Activated CD8-positive, alpha-beta memory T cell treated with anti-CD3 and anti-CD28 coated beads, Interleukin-2, amount 10 ng/mL, durations not matched to agents 7 days and 5 days (primary cell): ENCODE measurements around the gene VSNL1. TPM values are rescaled to one million over a fixed set of nuclear protein-coding genes. Genes with fewer than 3 reads are reported as not detected.
"Not testable (repeated sequence)": the region's sequence is repeated elsewhere in the genome, so short reads cannot be mapped to it uniquely, and the experiment has no call there.

Experiments
- ATAC-seq: fragments of 150-1000 bp; cut with Tn5 transposase; one replicate; pipeline ENCODE4 v1.10.0; 2021; ENCODE audit warnings: moderate library complexity
- CTCF ChIA-PET: fragments of 350-600 bp; sonication (Branson Sonifier 250); formaldehyde crosslinking; loops from one replicate; lab custom pipeline; 2021; ENCODE audit warnings: antibody characterized with exemption; lab: Charles Lee
- DNase-seq: peaks from one replicate; pipeline ENCODE4 v3.0.0-alpha.2; 2020
- H3K27ac Mint-ChIP-seq: one replicate; pipeline ENCODE4 v1.8.0; 2021; ENCODE audit warnings: mild to moderate bottlenecking, mixed read lengths
- H3K27me3 Mint-ChIP-seq: one replicate; pipeline ENCODE4 v1.8.0; 2021; ENCODE audit warnings: mixed read lengths
- H3K36me3 Mint-ChIP-seq: one replicate; pipeline ENCODE4 v1.8.0; 2021; ENCODE audit warnings: mild to moderate bottlenecking, mixed read lengths
- H3K4me1 Mint-ChIP-seq: one replicate; pipeline ENCODE4 v1.8.0; 2021; ENCODE audit warnings: mixed read lengths
- H3K4me3 Mint-ChIP-seq: one replicate; pipeline ENCODE4 v1.8.0; 2021; ENCODE audit warnings: mild to moderate bottlenecking, moderate library complexity, mixed read lengths
- H3K9me3 Mint-ChIP-seq: one replicate; pipeline ENCODE4 v1.8.0; 2022; ENCODE audit warnings: low read depth, mixed read lengths
- total RNA-seq, 2 experiments: library from RNA; stranded (reverse); gene quantifications; one replicate each; pipeline ENCODE4 v1.2.3, GENCODE V29; 2021

The VSNL1 gene
- total RNA-seq, 2 experiments from 2014 or later: not detected

DNA sequence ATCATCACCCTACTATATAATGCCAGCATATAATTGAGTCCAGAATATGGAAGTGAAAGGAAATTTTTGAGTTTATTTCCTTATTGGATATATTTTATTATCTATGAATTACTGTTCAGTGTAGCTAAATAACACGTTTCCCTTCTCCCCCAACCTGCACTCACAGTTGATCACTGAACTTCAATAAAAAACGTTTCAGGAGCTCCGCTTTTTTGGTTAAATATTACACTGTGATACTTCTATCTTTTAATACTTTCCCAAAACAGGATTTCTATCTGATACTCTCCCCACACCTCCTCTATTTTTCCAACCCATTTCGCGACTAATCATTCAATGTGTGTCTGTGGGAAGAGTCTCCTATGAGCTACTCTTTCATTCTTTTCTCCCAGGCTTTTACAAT, 7.2 kb downstream of the VSNL1 start:
- Mint-ChIP-seq H3K27me3 (peaks cover 18% of the 10 kb centered on the region), H3K9me3 (no peaks in the 10 kb centered on the region), H3K4me1 (no peaks in the 10 kb centered on the region), H3K36me3 (no peaks in the 10 kb centered on the region), H3K27ac (no peak overlapping the region), H3K4me3 (no peak overlapping the region)
- no peak for DNase-seq
- no peak for ATAC-seq
- CTCF ChIA-PET: no interaction called here

DNA sequence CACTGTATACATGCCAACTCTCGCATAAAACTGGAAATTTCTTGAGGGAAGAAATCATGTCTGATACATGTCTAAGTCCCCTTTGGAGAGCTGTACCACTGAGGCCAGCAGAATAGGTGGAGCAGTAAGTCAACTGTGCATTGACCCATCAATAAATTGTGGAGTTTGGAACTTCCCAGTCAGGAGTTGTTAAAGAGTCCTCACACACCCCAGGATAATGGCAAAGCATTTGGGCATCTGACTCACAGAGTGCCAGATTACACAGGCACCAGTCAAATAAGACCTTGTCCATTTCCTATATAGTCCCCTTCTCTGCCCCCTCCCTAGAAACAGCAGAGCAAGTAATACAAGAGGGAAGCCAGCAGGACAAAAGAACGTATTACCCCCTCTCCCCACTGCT, 10.4 kb downstream of the VSNL1 start:
- Mint-ChIP-seq H3K27me3 (peaks cover 3% of the 10 kb centered on the region), H3K4me3 (no peak overlapping the region), H3K4me1 (no peaks in the 10 kb centered on the region), H3K27ac (no peak overlapping the region), H3K36me3 (no peaks in the 10 kb centered on the region), H3K9me3 (no peaks in the 10 kb centered on the region)
- CTCF ChIA-PET: no interaction called here
- ATAC-seq: no peak
- DNase-seq: no peak

DNA sequence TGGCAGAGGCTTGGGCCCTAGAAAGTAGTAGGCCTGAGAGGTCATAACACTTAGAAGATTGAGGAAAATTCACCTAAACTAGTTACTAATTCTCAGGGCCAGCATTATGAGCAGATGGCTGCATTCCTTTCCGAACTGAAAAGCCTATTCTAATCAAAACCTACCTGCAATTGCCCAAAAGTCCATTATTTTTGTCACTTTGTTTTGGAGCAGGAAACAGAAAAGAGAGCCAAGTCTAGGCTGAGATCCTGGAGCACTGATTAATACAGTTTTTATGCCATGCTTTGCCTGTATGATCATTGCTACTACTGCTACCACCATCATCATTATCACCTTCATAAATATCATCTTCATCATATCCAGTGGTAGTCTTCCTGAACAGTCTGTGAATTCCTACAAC, 14.7 kb downstream of the VSNL1 start:
- Mint-ChIP-seq H3K36me3 (no peaks in the 10 kb centered on the region), H3K27me3 (no peaks in the 10 kb centered on the region), H3K9me3 (no peaks in the 10 kb centered on the region), H3K4me3 (no peak overlapping the region), H3K4me1 (no peaks in the 10 kb centered on the region), H3K27ac (no peak overlapping the region)
- DNase-seq (no peak), ATAC-seq (no peak)
- CTCF ChIA-PET: no interaction called here

DNA sequence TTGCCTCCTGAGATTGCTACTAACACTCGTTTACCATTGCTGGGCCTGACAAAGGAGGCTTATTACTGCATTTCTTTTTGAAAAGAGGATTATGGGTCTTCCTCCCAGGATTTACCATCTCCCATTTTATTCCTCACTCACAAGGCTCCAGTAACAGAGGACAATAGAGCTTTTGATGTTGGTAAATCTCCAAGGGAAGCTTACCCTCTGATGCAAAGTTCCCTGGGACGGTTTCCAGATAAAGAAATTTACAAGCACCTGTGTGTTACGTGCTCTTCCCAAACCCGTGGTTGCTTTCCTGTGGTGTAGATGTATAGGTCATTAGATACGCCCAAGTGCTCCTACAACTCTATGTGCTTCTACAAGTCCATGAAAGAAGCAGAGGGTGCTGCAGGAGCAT, 17.1 kb downstream of the VSNL1 start:
- Mint-ChIP-seq H3K36me3 (no peaks in the 10 kb centered on the region), H3K4me1 (no peaks in the 10 kb centered on the region), H3K4me3 (no peak overlapping the region), H3K9me3 (no peaks in the 10 kb centered on the region), H3K27me3 (no peaks in the 10 kb centered on the region), H3K27ac (no peak overlapping the region)
- DNase-seq (no peak), ATAC-seq (no peak)
- CTCF ChIA-PET: interaction anchor here (0.8 kb wide), 1 partner anchor 163 kb away, joined by 3 read pairs; no protein-coding TSS in a partner anchor

DNA sequence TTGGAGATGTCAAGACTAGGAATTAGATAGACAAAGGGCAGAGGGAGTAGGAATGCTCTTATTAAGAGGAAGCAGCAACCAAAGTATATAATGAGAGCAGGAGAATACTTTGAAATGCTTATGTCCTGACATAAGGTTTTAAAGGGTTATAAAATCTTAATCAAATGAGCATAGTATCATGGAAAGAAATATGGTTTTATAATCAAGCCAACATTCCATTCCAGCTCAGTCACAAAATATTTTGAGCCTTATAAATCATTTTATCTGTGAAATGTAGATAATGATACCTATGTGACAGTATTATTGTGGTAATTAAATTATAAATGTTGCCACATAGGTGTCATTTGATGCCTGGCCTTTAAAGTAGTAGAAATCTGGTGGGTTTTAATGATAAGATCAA, 17.6 kb downstream of the VSNL1 start:
- Mint-ChIP-seq H3K27ac (no peak overlapping the region), H3K4me1 (no peaks in the 10 kb centered on the region), H3K27me3 (no peaks in the 10 kb centered on the region), H3K36me3 (no peaks in the 10 kb centered on the region), H3K4me3 (no peak overlapping the region), H3K9me3 (no peaks in the 10 kb centered on the region)
- CTCF ChIA-PET: no interaction called here
- ATAC-seq: no peak
- no peak for DNase-seq

DNA sequence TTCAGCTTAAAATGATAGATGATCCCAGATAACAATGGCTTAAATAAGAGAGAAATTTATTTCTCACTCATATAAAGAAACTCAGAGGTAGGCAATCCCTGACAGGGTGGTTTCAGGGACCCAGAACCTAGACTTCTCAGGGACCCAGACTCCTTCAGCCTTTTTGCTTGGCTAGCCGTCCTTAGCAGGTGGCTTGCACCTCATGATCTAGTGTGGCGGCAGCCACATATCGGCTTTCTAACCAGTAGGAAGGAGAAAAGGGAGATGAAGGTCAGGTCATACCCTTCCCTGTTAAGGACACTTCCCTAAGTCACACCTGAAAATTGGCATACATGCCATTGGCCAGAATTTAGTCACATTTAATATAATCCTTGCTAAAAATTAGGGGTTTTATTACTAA, 18.4 kb downstream of the VSNL1 start:
- no peaks in the 10 kb centered on the region for H3K4me1 Mint-ChIP-seq
- CTCF ChIA-PET: no interaction called here
- H3K27me3 Mint-ChIP-seq: no peaks in the 10 kb centered on the region
- no peak for ATAC-seq
- H3K36me3 Mint-ChIP-seq: no peaks in the 10 kb centered on the region
- no peaks in the 10 kb centered on the region for H3K9me3 Mint-ChIP-seq
- no peak for DNase-seq
- no peak overlapping the region for H3K27ac Mint-ChIP-seq
- no peak overlapping the region for H3K4me3 Mint-ChIP-seq

DNA sequence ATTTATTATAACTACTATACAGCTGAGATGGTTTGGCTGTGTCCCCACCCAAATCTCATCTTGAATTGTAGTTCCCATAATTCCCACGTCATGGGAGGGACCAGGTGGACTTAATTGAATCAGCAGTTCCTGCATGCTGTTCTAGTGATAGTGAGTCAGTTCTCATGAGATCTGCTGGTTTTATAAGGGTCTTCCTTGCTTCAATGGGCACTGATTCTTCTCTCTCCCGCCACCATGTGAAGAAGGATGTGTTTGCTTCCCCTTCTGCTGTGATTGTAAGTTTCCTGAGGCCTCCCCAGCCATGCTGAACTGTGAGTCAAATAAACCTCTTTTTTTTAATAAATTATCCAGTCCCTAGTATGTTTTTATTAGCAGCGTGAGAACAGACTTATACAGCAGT, 25.2 kb downstream of the VSNL1 start:
- H3K27me3 Mint-ChIP-seq, ATAC-seq, DNase-seq, H3K9me3 Mint-ChIP-seq, H3K36me3 Mint-ChIP-seq, H3K4me1 Mint-ChIP-seq, CTCF ChIA-PET, H3K27ac Mint-ChIP-seq, H3K4me3 Mint-ChIP-seq: not testable (repeated sequence)

DNA sequence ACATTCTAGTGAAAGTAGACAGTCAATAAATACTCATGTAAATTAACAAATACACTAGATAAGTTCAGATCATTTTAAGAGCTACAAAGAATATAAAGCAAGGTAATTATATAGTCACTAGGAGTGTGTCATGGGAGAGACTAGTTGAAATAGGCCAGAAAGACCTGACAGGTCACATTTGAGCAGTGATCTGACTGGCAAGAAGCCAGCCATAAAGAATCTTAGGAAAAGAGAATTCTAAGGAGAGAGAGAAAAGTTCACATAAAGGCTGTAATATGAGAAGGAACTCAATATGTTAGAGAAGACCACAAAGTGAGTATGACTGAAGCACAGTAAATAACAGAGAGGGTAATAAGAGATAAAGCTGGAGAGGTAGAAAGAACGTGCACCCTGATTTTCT, 31.2 kb downstream of the VSNL1 start:
- H3K27me3 Mint-ChIP-seq: peaks cover 5% of the 10 kb centered on the region
- H3K36me3 Mint-ChIP-seq: no peaks in the 10 kb centered on the region
- H3K4me3 Mint-ChIP-seq: no peak overlapping the region
- H3K9me3 Mint-ChIP-seq: no peaks in the 10 kb centered on the region
- H3K4me1 Mint-ChIP-seq: no peaks in the 10 kb centered on the region
- no peak overlapping the region for H3K27ac Mint-ChIP-seq
- CTCF ChIA-PET: no interaction called here
- DNase-seq: no peak
- ATAC-seq: no peak

DNA sequence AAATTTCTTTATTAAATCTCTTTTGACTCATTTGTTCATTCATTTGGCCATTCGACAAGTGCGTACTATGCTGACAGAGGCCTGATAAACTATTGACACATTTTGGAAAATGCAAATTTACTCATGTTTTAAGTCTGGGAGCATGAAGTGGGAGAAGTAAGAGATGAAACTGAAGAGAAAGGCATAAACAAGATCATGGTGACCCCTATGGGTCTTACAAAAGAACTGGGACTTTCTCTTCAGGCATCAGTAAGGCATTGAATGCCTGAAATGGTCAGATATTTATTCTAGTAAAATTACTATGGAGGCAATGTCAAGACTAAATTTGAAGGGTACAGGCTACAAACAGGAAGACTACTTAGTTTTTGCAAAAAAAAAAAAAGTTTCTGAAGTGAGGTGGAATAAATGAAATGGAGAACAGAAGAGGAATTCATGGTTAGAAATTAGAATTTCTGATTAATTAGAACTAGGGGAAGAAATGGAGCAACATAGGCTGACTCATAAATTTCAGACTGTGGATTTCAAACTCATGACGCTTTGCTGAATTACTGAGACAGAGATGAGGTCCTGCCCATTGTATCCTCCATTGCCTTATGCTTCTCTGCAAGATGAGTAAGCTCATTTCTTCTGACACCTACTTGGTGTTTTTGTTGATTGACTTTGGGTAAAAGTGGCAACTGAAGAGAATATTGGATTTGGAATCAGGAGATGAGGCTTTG, 32.7 kb downstream of the VSNL1 start:
- H3K9me3 Mint-ChIP-seq: no peaks in the 10 kb centered on the region
- H3K27ac Mint-ChIP-seq: no peak overlapping the region
- DNase-seq (no peak), ATAC-seq (no peak)
- H3K27me3 Mint-ChIP-seq: peaks cover 5% of the 10 kb centered on the region
- CTCF ChIA-PET: no interaction called here
- no peak overlapping the region for H3K4me3 Mint-ChIP-seq
- no peaks in the 10 kb centered on the region for H3K36me3 Mint-ChIP-seq
- H3K4me1 Mint-ChIP-seq: peaks cover 2% of the 10 kb centered on the region

DNA sequence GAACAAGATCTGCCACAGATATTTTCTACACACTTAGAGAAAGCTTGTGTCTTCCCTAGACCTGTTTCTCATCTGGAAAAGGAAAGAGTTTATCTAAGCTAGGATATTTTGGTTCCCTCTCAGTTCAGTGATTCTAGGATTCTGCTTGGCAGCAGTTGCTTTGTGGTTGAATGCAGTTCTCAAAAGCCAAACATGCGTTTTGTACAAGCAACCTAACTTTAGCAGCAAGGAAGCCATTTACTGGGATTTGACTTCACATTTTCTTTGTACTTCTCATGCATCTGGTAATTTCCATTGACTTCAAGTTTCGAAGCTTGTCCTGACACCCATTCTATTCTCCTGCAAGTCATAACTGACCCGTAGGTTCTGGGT, 33.3 kb downstream of the VSNL1 start:
- Mint-ChIP-seq H3K27me3 (peaks cover 5% of the 10 kb centered on the region), H3K36me3 (no peaks in the 10 kb centered on the region), H3K27ac (no peak overlapping the region), H3K4me3 (no peak overlapping the region), H3K9me3 (no peaks in the 10 kb centered on the region), H3K4me1 (peaks cover 7% of the 10 kb centered on the region)
- ATAC-seq: no peak
- no peak for DNase-seq
- CTCF ChIA-PET: no interaction called here

DNA sequence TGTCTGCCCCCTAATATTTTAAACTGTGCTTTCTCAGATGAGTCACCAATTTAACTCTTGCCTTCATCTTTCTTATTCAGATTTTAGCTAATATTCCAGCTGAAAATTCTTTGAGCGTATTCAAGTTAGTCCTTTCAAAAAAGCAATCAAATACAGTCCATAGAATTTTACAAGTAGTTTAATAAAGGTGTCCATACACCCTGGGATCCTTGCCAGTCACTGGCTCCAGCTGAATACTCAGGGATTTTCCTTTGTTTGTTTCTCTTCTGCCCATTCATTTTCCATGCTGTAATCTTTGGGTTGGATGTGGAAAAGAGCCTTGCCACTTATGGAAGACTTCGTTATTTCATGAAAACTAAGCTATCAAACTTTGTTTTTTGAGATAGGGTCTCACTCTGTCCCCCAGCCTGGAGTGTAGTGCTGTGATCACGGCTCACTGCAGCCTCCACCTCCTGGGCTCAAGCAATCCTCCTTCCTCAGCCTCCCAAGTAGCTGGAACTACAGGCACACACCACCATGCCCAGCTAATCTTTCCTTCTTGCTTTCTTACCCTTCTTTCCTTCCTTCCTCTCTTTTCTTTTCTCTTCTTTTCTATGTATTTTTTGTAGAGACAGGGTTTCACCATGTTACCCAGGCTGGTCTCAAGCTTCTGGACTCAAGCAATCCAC, 34.0 kb downstream of the VSNL1 start:
- CTCF ChIA-PET: no interaction called here
- H3K4me3 Mint-ChIP-seq: no peak overlapping the region
- H3K36me3 Mint-ChIP-seq: no peaks in the 10 kb centered on the region
- DNase-seq (no peak), ATAC-seq (no peak)
- H3K27ac Mint-ChIP-seq: no peak overlapping the region
- peaks cover 5% of the 10 kb centered on the region for H3K27me3 Mint-ChIP-seq
- peaks cover 13% of the 10 kb centered on the region for H3K4me1 Mint-ChIP-seq
- H3K9me3 Mint-ChIP-seq: no peaks in the 10 kb centered on the region

DNA sequence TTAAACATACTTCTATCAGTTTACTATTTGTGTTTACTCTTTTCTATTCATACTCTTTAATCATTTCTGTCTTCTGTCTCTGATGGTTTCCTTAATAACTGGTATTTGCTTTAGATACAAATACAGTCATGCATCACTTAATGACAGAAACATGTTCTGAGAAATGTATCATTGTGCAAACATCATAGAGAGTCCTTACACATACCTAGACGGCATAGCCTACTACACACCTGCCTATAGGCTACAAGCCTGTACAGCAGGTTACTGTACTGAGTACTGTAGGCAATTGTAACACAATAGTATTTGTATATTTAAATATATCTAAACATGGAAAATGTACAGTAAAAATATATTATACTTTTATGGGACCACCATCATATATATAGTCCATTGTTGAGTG, 36.3 kb downstream of the VSNL1 start:
- peaks cover 3% of the 10 kb centered on the region for H3K27me3 Mint-ChIP-seq
- no peak for DNase-seq

DNA sequence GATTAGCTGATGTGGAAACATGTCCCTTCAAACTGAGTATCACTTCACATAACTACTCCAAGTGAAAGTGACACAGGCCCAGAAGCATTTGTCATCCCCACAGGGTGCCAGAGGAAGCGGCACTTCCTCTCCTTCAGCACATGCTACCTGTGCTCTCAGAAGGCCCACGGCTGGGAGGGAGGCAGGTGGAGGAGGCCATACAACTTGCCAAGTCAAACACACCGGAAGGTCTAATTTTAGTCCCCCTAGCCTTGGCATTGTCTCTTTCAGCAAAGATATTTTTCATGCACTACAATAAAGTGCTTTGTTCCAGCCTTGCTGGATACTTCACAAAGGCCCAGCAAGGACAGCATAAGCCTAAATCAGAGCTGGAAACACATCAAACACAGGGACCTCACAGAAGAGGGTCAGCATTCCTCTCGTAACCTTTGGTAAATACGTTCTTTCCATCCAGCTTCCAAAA, 38.0 kb downstream of the VSNL1 start:
- Mint-ChIP-seq H3K4me3 (no peak overlapping the region), H3K9me3 (no peaks in the 10 kb centered on the region), H3K36me3 (no peaks in the 10 kb centered on the region), H3K4me1 (peaks cover 24% of the 10 kb centered on the region), H3K27me3 (peaks cover 2% of the 10 kb centered on the region), H3K27ac (no peak overlapping the region)
- no peak for DNase-seq
- CTCF ChIA-PET: no interaction called here
- no peak for ATAC-seq

More for the DNA sequence above, 36.3 kb downstream of the VSNL1 start:
- no peaks in the 10 kb centered on the region for H3K9me3 Mint-ChIP-seq
- CTCF ChIA-PET: no interaction called here
- H3K4me3 Mint-ChIP-seq: no peak overlapping the region
- H3K36me3 Mint-ChIP-seq: no peaks in the 10 kb centered on the region
- H3K27ac Mint-ChIP-seq: no peak overlapping the region
- no peak for ATAC-seq
- H3K4me1 Mint-ChIP-seq: peaks cover 24% of the 10 kb centered on the region

DNA sequence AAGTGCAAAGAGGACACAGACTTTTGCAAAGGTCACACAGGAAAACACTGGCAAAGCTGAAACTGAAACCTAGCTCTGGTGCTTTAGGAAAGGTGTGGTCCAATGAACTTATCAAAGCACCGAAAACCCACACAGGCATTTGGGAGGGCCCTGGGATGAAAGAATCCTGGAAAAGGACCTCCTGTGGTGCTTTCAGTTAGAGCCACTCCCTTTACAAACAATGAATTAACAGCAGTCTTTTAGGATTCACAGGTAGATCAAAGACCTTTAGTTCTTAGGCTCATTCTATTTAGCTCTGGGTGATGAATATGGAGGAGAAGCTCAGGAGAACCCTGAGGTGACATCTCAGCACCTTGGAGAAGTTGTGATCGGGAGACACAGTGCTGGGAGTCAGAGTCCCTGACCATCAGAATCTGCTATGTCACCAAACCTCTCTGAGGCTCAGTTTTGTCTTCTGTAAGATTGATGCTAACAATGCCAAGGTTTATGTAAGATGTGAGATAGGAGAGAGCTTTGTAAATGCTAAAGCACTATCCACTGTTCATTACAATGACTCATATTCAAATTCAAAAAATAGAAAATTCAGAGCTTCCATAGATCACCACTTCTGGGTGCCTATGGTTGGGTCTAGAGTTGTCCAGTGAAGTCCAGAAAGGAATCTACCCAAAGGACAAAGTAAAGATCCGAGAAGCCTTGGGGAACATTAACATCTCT, 39.3 kb downstream of the VSNL1 start:
- peaks cover 24% of the 10 kb centered on the region for H3K4me1 Mint-ChIP-seq
- peaks cover 2% of the 10 kb centered on the region for H3K27me3 Mint-ChIP-seq
- ATAC-seq (no peak), DNase-seq (no peak)
- no peaks in the 10 kb centered on the region for H3K36me3 Mint-ChIP-seq
- CTCF ChIA-PET: interaction anchor here (1.4 kb wide), 1 partner anchor 66 kb away, joined by 3 read pairs; no protein-coding TSS in a partner anchor
- H3K4me3 Mint-ChIP-seq: no peak overlapping the region
- peak overlapping the region; percentile 51 for H3K27ac Mint-ChIP-seq
- H3K9me3 Mint-ChIP-seq: no peaks in the 10 kb centered on the region
